ENCODE data around the gene NAP1L4. TPM values are rescaled to one million over a fixed set of nuclear protein-coding genes. Genes with fewer than 3 reads are reported as not detected.

NAP1L4 gene
- total and polyA plus RNA-seq, 4 donors, result 56.3 to 191 (median 77.3) TPM

GRCh38 chr11:3002351-3002861 lies 10.3 kb upstream of the NAP1L4 start:
- WGBS, 2 donors, result 75 to 89% methylated on average over 8 of the region's 8 CpGs
- ATAC-seq (ENCODE audit: insufficient read depth, low FRiP score) (no peak), DNase-seq (no peak)
- Histone ChIP-seq H3K9ac (ENCODE audit: insufficient read depth in 1 of 2, low read length in 2 of 2) (peak overlapping the region in 1 of 2 donors; percentile 42), H3K27me3 (ENCODE audit: control insufficient read depth in 3 of 3, insufficient read depth in 3 of 3, low read length in 2 of 3) (no peaks in the 10 kb centered on the region), H3K27ac (ENCODE audit: low read depth in 1 of 2, low read length in 1 of 2) (no peak overlapping the region), H3K4me1 (ENCODE audit: control insufficient read depth in 5 of 5, insufficient read depth in 5 of 5, low read length in 5 of 5) (peaks cover 0 to 20% (median 10%) of the 10 kb centered on the region in 5 donors), H3K9me3 (ENCODE audit: control insufficient read depth in 4 of 4, insufficient read depth in 3 of 4, low read length in 3 of 4) (no peaks in the 10 kb centered on the region), H3K36me3 (ENCODE audit: control insufficient read depth in 4 of 4, insufficient read depth in 4 of 4, low read length in 4 of 4) (peaks cover 0 to 59% (median 4%) of the 10 kb centered on the region in 4 donors), H3K4me3 (no peak overlapping the region)
- TF ChIP-seq, protein P1, sequence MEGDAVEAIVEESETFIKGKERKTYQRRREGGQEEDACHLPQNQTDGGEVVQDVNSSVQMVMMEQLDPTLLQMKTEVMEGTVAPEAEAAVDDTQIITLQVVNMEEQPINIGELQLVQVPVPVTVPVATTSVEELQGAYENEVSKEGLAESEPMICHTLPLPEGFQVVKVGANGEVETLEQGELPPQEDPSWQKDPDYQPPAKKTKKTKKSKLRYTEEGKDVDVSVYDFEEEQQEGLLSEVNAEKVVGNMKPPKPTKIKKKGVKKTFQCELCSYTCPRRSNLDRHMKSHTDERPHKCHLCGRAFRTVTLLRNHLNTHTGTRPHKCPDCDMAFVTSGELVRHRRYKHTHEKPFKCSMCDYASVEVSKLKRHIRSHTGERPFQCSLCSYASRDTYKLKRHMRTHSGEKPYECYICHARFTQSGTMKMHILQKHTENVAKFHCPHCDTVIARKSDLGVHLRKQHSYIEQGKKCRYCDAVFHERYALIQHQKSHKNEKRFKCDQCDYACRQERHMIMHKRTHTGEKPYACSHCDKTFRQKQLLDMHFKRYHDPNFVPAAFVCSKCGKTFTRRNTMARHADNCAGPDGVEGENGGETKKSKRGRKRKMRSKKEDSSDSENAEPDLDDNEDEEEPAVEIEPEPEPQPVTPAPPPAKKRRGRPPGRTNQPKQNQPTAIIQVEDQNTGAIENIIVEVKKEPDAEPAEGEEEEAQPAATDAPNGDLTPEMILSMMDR (IDR thresholded peaks at IDR 0.05; ENCODE audit: control extremely low read depth, extremely low read depth), result no peak

DNA sequence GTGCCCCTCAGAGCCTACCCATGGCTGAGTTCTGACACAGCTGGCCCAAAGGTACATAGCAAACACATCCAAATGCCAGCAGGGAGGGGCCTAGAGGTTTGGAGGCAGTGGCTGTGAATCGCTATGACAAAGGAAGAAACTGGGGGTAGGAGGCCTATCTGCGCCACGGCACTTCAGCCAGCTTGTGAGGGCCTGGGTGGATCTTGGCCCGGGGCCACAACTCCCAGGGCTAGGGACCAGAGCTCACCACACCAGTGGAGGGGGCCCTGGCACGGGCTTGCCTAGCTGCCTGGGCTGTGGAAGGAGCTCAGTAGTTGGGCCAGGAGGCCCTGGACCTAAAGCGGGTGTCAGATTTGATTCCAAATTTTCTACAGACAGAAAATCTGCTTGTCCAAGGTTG lies 9.4 kb upstream of the NAP1L4 start:
- H3K9me3 ChIP-seq (ENCODE audit: control insufficient read depth in 4 of 4, insufficient read depth in 3 of 4, low read length in 3 of 4), result no peaks in the 10 kb centered on the region
- peaks cover 0 to 20% (median 10%) of the 10 kb centered on the region in 5 donors for H3K4me1 ChIP-seq (ENCODE audit: control insufficient read depth in 5 of 5, insufficient read depth in 5 of 5, low read length in 5 of 5)
- ATAC-seq (ENCODE audit: insufficient read depth, low FRiP score) (no peak), DNase-seq (peak in 2 of 3 donors; percentile 26 to 50)
- WGBS, 2 donors, result 88 to 91% methylated on average over 6 of the region's 6 CpGs
- H3K9ac ChIP-seq (ENCODE audit: insufficient read depth in 1 of 2, low read length in 2 of 2), result peak overlapping the region in 1 of 2 donors; percentile 42
- no peaks in the 10 kb centered on the region for H3K27me3 ChIP-seq (ENCODE audit: control insufficient read depth in 3 of 3, insufficient read depth in 3 of 3, low read length in 2 of 3)
- no peak overlapping the region for H3K4me3 ChIP-seq
- no peak overlapping the region for H3K27ac ChIP-seq (ENCODE audit: low read depth in 1 of 2, low read length in 1 of 2)
- peaks cover 0 to 55% (median 4%) of the 10 kb centered on the region in 4 donors for H3K36me3 ChIP-seq (ENCODE audit: control insufficient read depth in 4 of 4, insufficient read depth in 4 of 4, low read length in 4 of 4)
- TF ChIP-seq, protein P1 (IDR thresholded peaks at IDR 0.05; ENCODE audit: control extremely low read depth, extremely low read depth), result no peak

- ATAC-seq (ENCODE audit: insufficient read depth, low FRiP score) (no peak), DNase-seq (peak; percentile 81 to 92 (median 86))
- Histone ChIP-seq H3K9ac (ENCODE audit: insufficient read depth in 1 of 2, low read length in 2 of 2) (no peak overlapping the region), H3K27me3 (ENCODE audit: control insufficient read depth in 3 of 3, insufficient read depth in 3 of 3, low read length in 2 of 3) (no peaks in the 10 kb centered on the region), H3K36me3 (ENCODE audit: control insufficient read depth in 4 of 4, insufficient read depth in 4 of 4, low read length in 4 of 4) (peaks cover 0 to 53% (median 3%) of the 10 kb centered on the region in 4 donors), H3K4me3 (no peak overlapping the region), H3K4me1 (ENCODE audit: control insufficient read depth in 5 of 5, insufficient read depth in 5 of 5, low read length in 5 of 5) (peaks cover 0 to 20% (median 10%) of the 10 kb centered on the region in 5 donors), H3K9me3 (ENCODE audit: control insufficient read depth in 4 of 4, insufficient read depth in 3 of 4, low read length in 3 of 4) (no peaks in the 10 kb centered on the region), H3K27ac (ENCODE audit: low read depth in 1 of 2, low read length in 1 of 2) (peak overlapping the region in 1 of 2 donors; percentile 25)
- WGBS, 2 donors, result 74 to 88% methylated on average over 17 of the region's 17 CpGs
- TF ChIP-seq, protein P1 (IDR thresholded peaks at IDR 0.05; ENCODE audit: control extremely low read depth, extremely low read depth), result no peak
Observed at GRCh38 chr11:3000032-3000961, 8.2 kb upstream of the NAP1L4 start.
